ENCODE data around the gene COX6B2. TPM values are rescaled to one million over a fixed set of nuclear protein-coding genes. Genes with fewer than 3 reads are reported as not detected.

The COX6B2 gene
- total RNA-seq, 1 donor from 2014 or later: 0.50 TPM

DNA sequence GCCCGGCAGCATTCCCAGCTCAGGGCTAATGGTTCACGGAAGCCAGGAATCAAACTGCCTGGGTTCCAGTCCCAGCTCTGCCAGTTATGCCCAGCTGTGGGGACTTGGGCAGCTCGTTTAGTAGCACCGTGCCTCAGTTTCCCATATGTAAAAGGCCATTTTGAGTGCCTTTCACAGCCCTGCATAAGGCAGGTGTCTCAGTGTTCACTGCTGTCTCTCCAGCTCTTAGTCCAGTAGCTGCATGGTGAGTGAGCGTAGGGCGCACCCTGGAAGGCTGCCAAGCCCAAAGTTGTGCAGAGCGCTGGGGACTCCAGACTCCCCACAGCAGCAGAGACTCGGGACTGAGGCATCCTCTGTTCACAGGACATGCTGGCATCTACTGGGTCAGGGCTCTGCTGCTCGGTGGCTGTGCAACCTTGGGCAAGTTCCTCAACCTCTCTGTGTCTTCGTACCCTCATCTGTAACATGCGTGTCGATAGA is 36.7 kb upstream of the COX6B2 start:
- no peak overlapping the region for H2AFZ ChIP-seq (ENCODE audit: low read depth, low read length)
- no peak overlapping the region for H3K9ac ChIP-seq (ENCODE audit: low read length)
- H3K27ac Mint-ChIP-seq (ENCODE audit: unreplicated experiment): no peak overlapping the region
- peaks cover 44% of the 10 kb centered on the region for H3K79me2 ChIP-seq (ENCODE audit: insufficient read depth, low read length)
- no peak for TF ChIP-seq EZH2 (IDR thresholded peaks at IDR 0.05; ENCODE audit: insufficient read depth, low read length)
- TF ChIP-seq, protein P1, sequence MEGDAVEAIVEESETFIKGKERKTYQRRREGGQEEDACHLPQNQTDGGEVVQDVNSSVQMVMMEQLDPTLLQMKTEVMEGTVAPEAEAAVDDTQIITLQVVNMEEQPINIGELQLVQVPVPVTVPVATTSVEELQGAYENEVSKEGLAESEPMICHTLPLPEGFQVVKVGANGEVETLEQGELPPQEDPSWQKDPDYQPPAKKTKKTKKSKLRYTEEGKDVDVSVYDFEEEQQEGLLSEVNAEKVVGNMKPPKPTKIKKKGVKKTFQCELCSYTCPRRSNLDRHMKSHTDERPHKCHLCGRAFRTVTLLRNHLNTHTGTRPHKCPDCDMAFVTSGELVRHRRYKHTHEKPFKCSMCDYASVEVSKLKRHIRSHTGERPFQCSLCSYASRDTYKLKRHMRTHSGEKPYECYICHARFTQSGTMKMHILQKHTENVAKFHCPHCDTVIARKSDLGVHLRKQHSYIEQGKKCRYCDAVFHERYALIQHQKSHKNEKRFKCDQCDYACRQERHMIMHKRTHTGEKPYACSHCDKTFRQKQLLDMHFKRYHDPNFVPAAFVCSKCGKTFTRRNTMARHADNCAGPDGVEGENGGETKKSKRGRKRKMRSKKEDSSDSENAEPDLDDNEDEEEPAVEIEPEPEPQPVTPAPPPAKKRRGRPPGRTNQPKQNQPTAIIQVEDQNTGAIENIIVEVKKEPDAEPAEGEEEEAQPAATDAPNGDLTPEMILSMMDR (IDR thresholded peaks at IDR 0.05; ENCODE audit: insufficient read depth, low read depth, low read length): no peak
- no peak overlapping the region for H3K4me2 ChIP-seq (ENCODE audit: low read length)
- DNase-seq (ENCODE audit: low read depth) (no peak), FAIRE-seq (no peak)
- peak overlapping the region; percentile 34 for H3K4me3 Mint-ChIP-seq (ENCODE audit: unreplicated experiment)
- peaks cover 30% of the 10 kb centered on the region for H3K36me3 ChIP-seq (ENCODE audit: insufficient read depth, low read length)
- no peaks in the 10 kb centered on the region for H3K27me3 ChIP-seq (ENCODE audit: insufficient read depth, low read length)
- peaks cover 42% of the 10 kb centered on the region for H3K4me1 Mint-ChIP-seq (ENCODE audit: low read depth, unreplicated experiment)
- peaks cover 24% of the 10 kb centered on the region for H3K36me3 Mint-ChIP-seq (ENCODE audit: low read depth, unreplicated experiment)
- H4K20me1 ChIP-seq (ENCODE audit: insufficient read depth, low read length): peaks cover 72% of the 10 kb centered on the region
- no peaks in the 10 kb centered on the region for H3K9me3 ChIP-seq (ENCODE audit: insufficient read depth, low read depth, low read length)
- H3K27ac ChIP-seq (ENCODE audit: low read depth, low read length): no peak overlapping the region
- no peaks in the 10 kb centered on the region for H3K9me3 Mint-ChIP-seq (ENCODE audit: unreplicated experiment)
- H3K4me1 ChIP-seq (ENCODE audit: insufficient read depth, low read length): peaks cover 39% of the 10 kb centered on the region
- no peak overlapping the region for H3K4me3 ChIP-seq (ENCODE audit: insufficient read depth, low read depth, low read length)
- H3K27me3 Mint-ChIP-seq (ENCODE audit: low read depth, unreplicated experiment): no peaks in the 10 kb centered on the region

DNA sequence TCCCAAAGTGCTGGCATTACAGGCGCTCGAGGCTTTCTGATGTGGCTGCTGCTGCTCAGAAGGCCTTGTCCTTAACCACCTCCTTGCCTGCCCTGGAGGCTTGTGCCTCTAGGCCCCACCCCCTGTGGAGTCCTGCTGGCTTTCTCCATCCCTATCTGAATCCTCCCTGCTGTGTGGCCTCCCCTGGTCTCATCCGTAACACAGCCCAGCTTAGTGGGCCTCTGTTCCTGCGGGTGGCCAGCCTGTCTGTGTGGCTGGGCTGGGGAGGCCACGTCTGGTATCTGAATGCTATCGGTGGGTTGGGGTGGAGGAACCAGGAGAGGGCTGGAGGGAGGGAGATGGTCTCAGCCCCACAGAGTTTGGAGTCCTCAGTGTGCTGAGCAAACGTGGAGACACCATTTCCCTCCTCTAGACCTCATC is 36.0 kb upstream of the COX6B2 start:
- H3K27ac ChIP-seq (ENCODE audit: low read depth, low read length): no peak overlapping the region
- TF ChIP-seq, protein P1 (IDR thresholded peaks at IDR 0.05; ENCODE audit: insufficient read depth, low read depth, low read length): no peak
- no peak for TF ChIP-seq EZH2 (IDR thresholded peaks at IDR 0.05; ENCODE audit: insufficient read depth, low read length)
- no peak overlapping the region for H2AFZ ChIP-seq (ENCODE audit: low read depth, low read length)
- peak overlapping the region; percentile 97 for H3K4me2 ChIP-seq (ENCODE audit: low read length)
- FAIRE-seq (no peak), DNase-seq (ENCODE audit: low read depth) (no peak)
- no peaks in the 10 kb centered on the region for H3K9me3 ChIP-seq (ENCODE audit: insufficient read depth, low read depth, low read length)
- peak overlapping the region; percentile 58 for H3K4me3 Mint-ChIP-seq (ENCODE audit: unreplicated experiment)
- H3K79me2 ChIP-seq (ENCODE audit: insufficient read depth, low read length): peaks cover 50% of the 10 kb centered on the region
- no peaks in the 10 kb centered on the region for H3K27me3 ChIP-seq (ENCODE audit: insufficient read depth, low read length)
- peaks cover 30% of the 10 kb centered on the region for H3K36me3 ChIP-seq (ENCODE audit: insufficient read depth, low read length)
- peaks cover 24% of the 10 kb centered on the region for H3K36me3 Mint-ChIP-seq (ENCODE audit: low read depth, unreplicated experiment)
- H3K9me3 Mint-ChIP-seq (ENCODE audit: unreplicated experiment): no peaks in the 10 kb centered on the region
- peaks cover 42% of the 10 kb centered on the region for H3K4me1 Mint-ChIP-seq (ENCODE audit: low read depth, unreplicated experiment)
- peaks cover 39% of the 10 kb centered on the region for H3K4me1 ChIP-seq (ENCODE audit: insufficient read depth, low read length)
- H3K27ac Mint-ChIP-seq (ENCODE audit: unreplicated experiment): peak overlapping the region; percentile 51
- no peak overlapping the region for H3K9ac ChIP-seq (ENCODE audit: low read length)
- H3K27me3 Mint-ChIP-seq (ENCODE audit: low read depth, unreplicated experiment): no peaks in the 10 kb centered on the region
- peaks cover 76% of the 10 kb centered on the region for H4K20me1 ChIP-seq (ENCODE audit: insufficient read depth, low read length)
- H3K4me3 ChIP-seq (ENCODE audit: insufficient read depth, low read depth, low read length): no peak overlapping the region

All from astrocyte (in vitro differentiated cells and primary cell).